HEK293T (cell line): ENCODE results near the gene HLA-DMB.

Source experiments
- ARNT ChIP-seq: fragments of 450-650 bp; IDR thresholded peaks from 2 replicates; pipeline ENCODE4 v1.6.1; 2017; ENCODE audit warnings: mild to moderate bottlenecking
- BHLHE40 ChIP-seq: fragments of 450-650 bp; IDR thresholded peaks from 2 replicates; pipeline ENCODE4 v1.6.1; 2016; ENCODE audit warnings: mild to moderate bottlenecking, moderate library complexity, borderline replicate concordance
- CTBP1 ChIP-seq: fragments of 450-650 bp; IDR thresholded peaks from 2 replicates; pipeline ENCODE4 v1.6.1; 2016; ENCODE audit warnings: borderline replicate concordance
- ELF4 ChIP-seq: fragments of 450-650 bp; IDR thresholded peaks from 2 replicates; pipeline ENCODE4 v1.6.1; 2017; ENCODE audit warnings: antibody characterized with exemption
- FOXA1 ChIP-seq: fragments of 450-650 bp; IDR thresholded peaks from 2 replicates; pipeline ENCODE4 v1.6.1; 2016; ENCODE audit warnings: mild to moderate bottlenecking
- FOXK2 ChIP-seq: fragments of 450-650 bp; IDR thresholded peaks from 2 replicates; pipeline ENCODE4 v1.6.1; 2016; ENCODE audit warnings: mild to moderate bottlenecking
- FOXM1 ChIP-seq: fragments of 450-650 bp; IDR thresholded peaks from 2 replicates; pipeline ENCODE4 v1.6.1; 2017; ENCODE audit warnings: mild to moderate bottlenecking, borderline replicate concordance
- L3MBTL2 ChIP-seq: fragments of 450-650 bp; conservative IDR thresholded peaks from 2 replicates; pipeline ENCODE4 v1.6.1; 2016; ENCODE audit warnings: mild to moderate bottlenecking
- NFRKB ChIP-seq: fragments of 450-650 bp; IDR thresholded peaks from 2 replicates; pipeline ENCODE4 v1.6.1; 2016; ENCODE audit warnings: mild to moderate bottlenecking, moderate library complexity
- SP1 ChIP-seq: fragments of 450-650 bp; IDR thresholded peaks from 2 replicates; pipeline ENCODE4 v1.6.1; 2017
- TARDBP ChIP-seq: fragments of 450-650 bp; IDR thresholded peaks from 2 replicates; pipeline ENCODE4 v1.6.1; 2016

GRCh38 chr6:32971242-32971580, 30.4 kb upstream of the HLA-DMB start:
- no peak for TF ChIP-seq ELF4
- no peak for TF ChIP-seq FOXA1
- TF ChIP-seq BHLHE40 = no peak
- TF ChIP-seq L3MBTL2 = peak; percentile 3; the same call in 1 of the 2 replicates
- no peak for TF ChIP-seq SP1
- TF ChIP-seq TARDBP = no peak
- TF ChIP-seq NFRKB = peak; percentile 90
- TF ChIP-seq FOXK2 = no peak
- TF ChIP-seq ARNT = no peak
- no peak for TF ChIP-seq FOXM1
- no peak for TF ChIP-seq CTBP1
